ENCODE measurements around the gene MAP3K8.

- TF ChIP-seq GATA2 (IDR thresholded peaks at IDR 0.05; ENCODE audit: low read depth, low read length) (no peak), GATA3 (IDR thresholded peaks at IDR 0.05; ENCODE audit: low read depth, low read length) (no peak)
Observed at GRCh38 chr10:30456266-30456665, 22.3 kb downstream of the MAP3K8 start.

Measured in SH-SY5Y (cell line).